ENCODE results near the gene HNRNPU.

HNRNPU gene

DNA sequence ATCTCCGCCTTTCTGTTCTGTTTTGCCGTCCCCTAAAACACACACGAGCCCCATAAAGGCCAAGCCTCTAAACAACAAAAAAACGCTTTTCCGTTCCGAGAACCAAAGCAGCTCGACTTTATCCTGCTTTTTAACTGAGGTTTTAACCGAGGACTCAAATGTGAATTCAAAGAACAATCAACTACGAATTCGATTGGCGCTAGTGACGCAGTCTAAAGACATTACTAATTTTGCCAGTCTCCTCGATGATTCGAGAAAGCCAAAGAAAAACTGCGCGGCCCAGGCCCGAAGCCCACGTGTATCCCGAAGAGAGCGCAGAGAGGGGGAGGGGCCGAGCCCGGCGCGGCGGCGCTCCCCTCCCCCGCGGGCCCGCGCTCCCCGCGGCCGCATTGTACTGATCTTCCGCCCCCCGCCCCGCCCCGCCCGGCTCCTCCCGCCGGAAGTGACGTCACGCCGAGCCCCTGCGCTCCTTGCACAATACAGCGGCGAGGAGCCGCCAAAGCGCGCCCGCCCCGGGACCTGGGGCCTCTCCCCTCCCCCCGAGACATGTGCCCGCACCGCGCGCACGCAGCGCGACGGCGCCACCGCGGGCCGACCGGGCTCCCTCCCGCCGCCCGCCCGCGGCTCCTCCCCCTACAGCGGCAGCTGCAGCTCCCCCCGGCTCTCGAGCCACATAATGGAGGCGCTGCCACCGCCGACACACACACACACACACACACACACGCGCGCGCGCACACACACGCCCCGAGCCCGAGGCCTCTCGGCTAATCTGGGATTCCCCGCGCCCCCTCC is 1.4 kb downstream of the HNRNPU start:
- DNase-seq (ENCODE audit: low spot score) (peak; percentile 93), FAIRE-seq (no peak)

DNA sequence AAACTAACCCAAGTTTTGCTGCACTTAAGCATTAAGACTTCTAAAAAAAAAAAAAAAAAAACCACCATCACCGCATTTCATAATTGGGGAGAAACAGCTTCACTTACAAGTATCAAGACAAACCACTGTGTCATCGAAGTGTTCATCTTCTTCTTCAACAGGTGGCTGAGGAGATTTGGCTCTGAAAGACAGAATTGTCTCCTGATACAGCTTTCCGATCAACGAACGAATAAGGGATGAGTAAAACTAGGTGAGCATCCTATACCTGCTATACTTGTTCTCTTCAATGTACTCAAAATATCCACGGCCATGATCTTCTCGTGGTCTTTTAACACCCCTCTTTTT is 2.0 kb downstream of the HNRNPU start:
- no peak for FAIRE-seq
- DNase-seq (ENCODE audit: low spot score), result no peak

GRCh38 chr1:244861683-244862082 is 2.7 kb downstream of the HNRNPU start:
- DNase-seq (ENCODE audit: low spot score) (no peak), FAIRE-seq (no peak)

DNA sequence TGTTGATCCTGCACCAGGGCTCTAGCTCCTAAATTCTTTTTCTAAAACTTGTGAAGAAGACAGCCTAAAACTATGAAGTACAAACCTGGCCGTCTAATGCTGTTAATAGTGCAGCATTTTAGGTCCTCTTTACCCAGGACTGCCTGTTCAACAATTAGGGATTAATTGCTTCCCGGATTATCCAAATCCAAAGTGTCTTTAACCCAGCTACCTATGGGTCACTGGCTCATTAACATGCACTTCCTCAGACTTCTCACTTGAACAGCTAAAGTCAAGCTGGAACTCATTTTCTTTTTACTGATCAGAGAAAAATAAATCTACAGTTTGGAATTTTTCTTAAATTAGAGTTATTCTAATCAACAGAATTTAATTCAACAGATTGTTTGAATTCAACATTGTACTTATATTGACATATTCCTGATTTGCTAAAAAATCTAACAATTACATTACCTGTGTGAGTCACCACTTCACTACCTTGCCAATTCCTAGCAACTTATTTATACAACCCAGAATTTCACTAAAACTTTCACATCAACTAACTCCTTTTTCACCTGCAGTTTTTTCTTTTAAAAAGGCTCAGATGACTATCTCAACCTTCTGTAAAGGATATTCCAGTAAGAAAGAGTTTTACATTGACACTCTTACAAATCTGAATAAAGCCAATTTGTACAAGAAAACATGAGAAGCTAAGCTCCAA is 3.3 kb downstream of the HNRNPU start:
- no peak for FAIRE-seq
- no peak for DNase-seq (ENCODE audit: low spot score)

DNA sequence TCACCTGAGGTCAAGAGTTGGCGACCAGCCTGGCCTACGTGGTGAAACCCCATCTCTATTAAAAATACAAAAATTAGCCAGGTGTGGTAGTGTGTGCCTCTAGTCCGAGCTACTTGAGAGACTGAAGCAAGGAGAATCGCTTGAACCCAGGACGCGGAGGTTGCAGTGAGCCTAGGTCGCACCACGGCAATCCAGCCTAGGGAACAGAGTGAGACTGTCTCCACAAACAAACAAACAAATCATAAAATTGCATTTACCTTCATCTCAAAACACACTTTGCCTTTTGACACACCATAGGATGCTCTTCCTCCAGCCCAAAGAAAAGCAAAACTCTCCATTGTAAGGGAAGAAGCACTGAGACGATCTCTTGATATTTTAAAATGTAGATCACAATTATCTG is 4.3 kb downstream of the HNRNPU start:
- FAIRE-seq (no peak), DNase-seq (ENCODE audit: low spot score) (no peak)

DNA sequence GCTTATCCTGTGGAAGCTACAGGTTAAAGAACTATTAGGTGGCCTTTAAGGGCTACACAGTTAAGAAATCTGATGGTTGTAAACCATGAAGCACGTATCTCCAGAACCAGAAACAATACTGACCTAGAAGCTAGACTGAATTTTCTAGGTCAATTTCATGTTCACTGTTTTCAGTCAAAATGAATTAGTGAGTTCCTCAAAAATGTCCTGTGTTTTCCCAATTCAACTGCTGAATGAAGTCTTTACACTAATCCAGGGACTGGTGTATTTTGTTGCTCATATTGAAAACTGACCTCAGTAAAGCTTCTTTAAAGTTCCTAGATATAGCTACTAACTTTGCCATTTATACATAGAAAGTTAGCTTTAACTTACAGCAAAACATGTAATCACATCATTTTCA is 6.0 kb downstream of the HNRNPU start:
- FAIRE-seq, result no peak
- DNase-seq (ENCODE audit: low spot score), result no peak

DNA sequence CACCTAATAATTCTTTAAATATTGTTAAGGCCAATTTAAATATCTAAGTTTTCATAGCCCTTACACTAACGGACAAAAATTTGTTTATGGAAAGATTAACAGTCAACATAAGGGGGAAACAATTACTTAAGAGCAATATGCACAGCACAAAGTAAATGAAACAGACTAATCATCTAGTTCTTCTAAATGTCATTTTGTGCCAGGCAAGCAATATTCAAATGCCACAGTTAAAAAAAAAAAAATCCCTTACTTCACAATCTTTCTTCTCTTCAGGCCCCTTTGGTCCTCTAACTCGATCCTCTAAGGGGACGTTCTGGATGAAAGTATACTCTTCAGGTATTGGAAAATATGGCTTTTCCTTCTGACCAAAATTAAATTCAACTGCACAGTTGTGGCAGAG is 6.6 kb downstream of the HNRNPU start:
- FAIRE-seq, result no peak
- no peak for DNase-seq (ENCODE audit: low spot score)

- no peak for DNase-seq (ENCODE audit: low spot score)
- FAIRE-seq, result no peak
Measured at GRCh38 chr1:244854865-244855578, 9.3 kb downstream of the HNRNPU start.

DNA sequence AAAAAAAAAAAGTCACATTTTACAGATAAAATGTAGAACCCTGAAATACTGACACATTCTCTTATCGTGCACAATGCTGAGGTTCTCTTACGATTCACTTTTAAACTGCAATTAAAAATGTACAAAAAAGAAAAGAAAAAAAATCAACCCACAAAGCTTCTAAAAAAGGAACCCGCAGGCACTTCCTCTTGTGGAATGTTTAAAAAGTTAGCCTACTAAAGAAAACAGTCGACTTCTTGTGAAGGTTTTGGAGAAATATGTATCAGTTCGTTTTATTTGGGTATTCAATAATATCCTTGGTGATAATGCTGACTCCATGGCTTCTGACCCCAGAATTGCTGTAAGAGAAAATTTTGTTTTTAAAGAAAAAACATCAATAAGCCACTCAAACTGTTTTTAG is 10.2 kb downstream of the HNRNPU start:
- FAIRE-seq (no peak), DNase-seq (ENCODE audit: low spot score) (no peak)

DNA sequence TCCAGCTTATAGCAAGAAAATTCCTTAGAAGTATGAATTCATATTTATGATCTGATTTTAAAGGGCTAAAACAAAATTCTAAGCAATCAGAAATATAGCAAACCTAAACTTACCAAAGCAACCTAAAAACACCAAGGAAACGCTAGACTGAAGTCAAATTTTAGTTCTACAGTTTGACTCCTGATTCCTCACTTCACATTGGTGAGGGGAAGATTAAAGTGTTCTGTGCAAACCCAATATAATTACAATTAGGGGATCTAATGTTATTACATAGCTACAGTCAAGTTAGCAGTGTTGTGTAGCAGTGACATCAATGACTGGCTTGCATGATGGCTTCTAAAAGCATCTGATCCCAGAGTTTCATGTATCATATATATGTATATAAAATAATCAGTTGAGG is 11.6 kb downstream of the HNRNPU start:
- FAIRE-seq, result no peak
- no peak for DNase-seq (ENCODE audit: low spot score)

DNA sequence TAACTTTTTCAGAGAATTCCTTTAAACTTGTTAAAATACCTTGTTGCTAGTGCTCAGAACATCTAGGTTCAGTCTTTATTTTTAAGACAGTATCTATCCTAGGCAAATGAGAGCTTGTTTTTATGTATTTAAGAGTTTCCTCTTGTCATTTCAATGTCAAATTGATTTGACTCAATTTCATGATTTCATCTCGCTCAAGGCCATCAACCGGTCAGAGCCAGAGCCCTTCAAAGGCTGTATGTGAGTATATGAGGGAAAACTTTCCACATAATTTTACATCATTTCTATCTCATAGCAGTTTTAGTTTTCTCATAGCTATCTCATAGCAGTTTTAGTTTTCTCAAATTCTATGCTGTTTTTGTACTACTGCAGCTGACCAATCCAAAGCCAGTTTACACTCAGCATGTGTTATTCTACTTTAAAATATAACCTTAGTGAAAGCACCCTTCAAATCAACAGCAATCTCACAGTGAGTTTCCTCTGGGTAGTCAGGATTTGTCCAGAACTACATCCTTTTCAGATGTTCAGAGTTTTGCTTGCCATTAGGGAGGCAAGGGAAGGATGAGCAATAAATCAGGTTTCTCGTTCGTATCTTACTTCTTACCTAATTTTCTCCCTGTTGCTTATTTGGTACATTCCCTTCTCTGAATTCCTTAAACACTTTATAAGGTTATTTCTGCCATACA is 12.7 kb downstream of the HNRNPU start:
- no peak for FAIRE-seq
- no peak for DNase-seq (ENCODE audit: low spot score)

- FAIRE-seq, result no peak
- DNase-seq (ENCODE audit: low spot score), result no peak
Measured at GRCh38 chr1:244850896-244851295, 13.4 kb downstream of the HNRNPU start.

DNA sequence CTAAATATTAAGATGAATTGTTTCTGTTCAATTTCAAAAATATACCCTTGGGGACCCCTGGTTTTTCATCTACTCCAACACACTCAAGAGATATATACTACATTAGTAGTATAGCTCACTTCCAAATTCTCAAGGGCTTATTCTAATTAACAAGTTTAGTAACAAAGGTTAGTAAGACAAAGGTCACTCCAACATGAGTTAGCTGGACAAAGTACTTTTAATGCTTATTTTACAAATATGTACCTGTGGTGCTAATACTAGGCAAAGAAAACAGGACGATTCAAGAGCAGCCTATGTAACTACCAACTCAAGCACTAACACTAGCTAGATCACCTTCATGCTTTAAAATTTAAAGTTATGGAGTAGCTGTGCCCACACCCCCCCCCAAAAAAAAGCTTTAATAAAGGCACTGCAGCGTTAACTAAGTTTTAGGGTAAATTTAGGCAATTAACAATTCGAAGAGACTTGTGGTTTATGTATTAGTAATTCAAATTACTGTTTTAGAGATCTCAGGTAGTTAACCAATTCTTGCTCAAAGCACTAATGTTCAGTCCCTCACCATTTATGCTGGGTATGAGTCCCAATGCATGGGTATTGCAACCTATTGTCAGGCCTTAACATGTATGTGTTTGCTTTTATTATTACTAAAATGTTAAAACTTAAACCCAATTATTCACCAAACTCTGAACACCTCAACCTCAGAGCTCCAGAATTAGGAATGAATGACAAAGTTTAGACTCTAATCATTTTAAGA is 14.1 kb downstream of the HNRNPU start:
- FAIRE-seq (no peak), DNase-seq (ENCODE audit: low spot score) (no peak)

GRCh38 chr1:244849189-244849866 is 15.0 kb downstream of the HNRNPU start:
- DNase-seq (ENCODE audit: low spot score), result no peak
- no peak for FAIRE-seq

GRCh38 chr1:244846653-244847052 is 17.7 kb downstream of the HNRNPU start:
- DNase-seq (ENCODE audit: low spot score), result no peak
- FAIRE-seq, result no peak

DNA sequence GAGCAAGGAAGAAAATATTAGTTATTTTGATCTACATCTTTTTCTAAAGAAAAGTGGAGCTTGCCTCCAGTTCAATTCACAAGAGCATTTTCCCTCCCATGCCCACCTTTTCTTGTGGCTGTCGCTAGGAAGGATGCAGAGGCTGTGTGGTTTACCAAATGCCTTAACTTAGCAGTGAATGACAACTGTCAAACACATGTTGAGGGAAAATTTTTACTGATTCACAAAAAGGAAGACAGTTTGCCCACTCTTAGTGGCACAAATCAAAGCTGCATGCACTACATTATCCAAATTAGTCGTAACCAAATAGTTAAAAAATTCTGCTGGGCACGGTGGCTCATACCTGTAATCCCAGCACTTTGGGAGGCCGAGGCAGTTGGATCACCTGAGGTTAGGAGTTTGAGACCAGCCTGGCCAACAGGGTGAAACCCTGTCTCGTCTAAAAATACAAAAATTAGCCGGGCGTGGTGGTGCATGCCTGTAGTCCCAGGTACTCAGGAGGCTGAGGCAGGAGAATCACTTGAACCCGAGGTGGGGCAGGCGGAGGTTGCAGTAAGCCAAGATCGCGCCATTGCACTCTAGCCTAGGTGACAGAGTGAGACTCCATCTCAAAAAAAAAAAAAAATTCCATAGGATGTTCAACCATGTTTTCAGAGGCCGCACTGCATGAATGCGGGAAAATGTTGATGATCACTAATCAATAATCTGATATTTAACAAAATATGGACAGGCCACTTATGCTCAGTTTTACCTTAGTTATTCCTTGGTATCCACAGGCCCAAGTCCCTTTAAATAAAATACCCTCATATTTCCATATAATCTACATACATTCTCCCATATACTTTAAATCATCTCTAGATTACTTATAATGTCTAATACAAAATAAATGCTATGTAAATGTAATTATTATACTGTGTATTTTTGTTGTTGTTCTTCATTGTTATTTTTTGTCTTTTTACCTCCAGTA is 19.9 kb downstream of the HNRNPU start:
- DNase-seq (ENCODE audit: low spot score) (no peak), FAIRE-seq (no peak)

GRCh38 chr1:244843148-244843978 is 21.0 kb downstream of the HNRNPU start:
- DNase-seq (ENCODE audit: low spot score), result no peak
- FAIRE-seq, result no peak

DNA sequence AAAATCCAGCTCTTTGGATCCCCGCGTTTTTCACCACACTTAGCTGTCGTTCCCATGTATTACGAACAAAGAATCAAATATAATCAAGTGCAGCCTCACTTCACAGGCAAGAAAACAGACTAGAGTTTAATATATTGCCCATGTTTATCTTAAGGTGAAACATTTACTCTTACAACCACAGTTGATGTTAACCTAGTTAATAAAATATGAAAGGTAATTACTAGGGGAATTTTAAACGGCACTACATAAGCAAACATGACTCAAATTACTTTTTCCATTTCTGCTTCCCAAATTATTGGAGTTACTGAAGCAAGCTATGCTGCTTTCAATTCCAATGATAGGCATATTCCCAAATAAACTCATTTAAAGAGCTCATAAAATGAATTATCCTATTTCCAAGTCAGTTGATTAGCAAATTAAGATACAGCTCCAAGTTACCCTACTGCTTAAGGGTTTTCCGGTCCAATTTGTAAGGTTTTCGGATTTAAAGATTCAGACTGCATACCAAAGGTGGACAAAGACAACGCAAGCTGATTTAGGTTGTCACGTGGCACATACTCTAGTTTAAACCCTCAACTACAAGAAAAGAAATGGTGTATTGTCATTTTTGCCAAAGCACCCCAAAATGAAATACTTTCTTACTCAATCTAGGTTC is 22.9 kb downstream of the HNRNPU start:
- DNase-seq (ENCODE audit: low spot score), result no peak
- no peak for FAIRE-seq
